SH-SY5Y (cell line): ENCODE results near the gene CHRDL2.

ENCODE experiments used
- GATA2 ChIP-seq: IDR thresholded peaks from 2 replicates; pipeline ENCODE4 v1.6.1; 2011; ENCODE audit warnings: mild to moderate bottlenecking, low read depth, low read length
- GATA3 ChIP-seq: IDR thresholded peaks from 2 replicates; pipeline ENCODE4 v1.6.1; 2011; ENCODE audit warnings: low read depth, mild to moderate bottlenecking, low read length, moderate library complexity

- no peak for TF ChIP-seq GATA3
- TF ChIP-seq GATA2 = no peak
Observed at GRCh38 chr11:74679513-74679865, 51.7 kb downstream of the CHRDL2 start.
